NCI-H146 (cell line): Measurements from ENCODE around the gene B4GALT5.
A peak's percentile ranks its signal among the peaks of the same experiment; 100 is the strongest.
"Not testable (repeated sequence)": the region's sequence is repeated elsewhere in the genome, so short reads cannot be mapped to it uniquely, and the experiment has no call there.

ENCODE experiments used
- DNase-seq: peaks from one replicate; lab custom pipeline; 2025; lab: John Stamatoyannopoulos, UW

The B4GALT5 gene

DNA sequence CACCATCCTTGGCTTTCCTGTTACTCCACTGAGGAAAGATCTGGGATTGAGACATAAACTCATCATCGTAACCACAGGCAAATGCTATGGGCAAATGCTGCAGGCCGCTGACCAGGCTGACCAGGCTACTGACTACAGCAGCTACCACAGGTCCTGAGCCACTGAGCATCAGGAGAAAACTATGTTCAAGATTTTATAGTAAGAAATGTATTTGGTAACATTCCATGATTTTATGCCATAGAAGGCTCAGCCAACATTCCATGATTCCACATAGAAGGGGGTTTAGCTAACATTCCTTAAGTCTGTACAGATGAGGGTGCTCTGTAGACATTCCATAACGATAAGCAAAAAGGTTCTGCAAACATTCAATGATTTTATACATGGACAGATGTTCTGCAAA lies 16.1 kb upstream of the B4GALT5 start:
- DNase-seq = no peak

- no peak for DNase-seq
These were observed 14.5 kb upstream of the B4GALT5 start for GRCh38 chr20:49727894-49728885.

DNA sequence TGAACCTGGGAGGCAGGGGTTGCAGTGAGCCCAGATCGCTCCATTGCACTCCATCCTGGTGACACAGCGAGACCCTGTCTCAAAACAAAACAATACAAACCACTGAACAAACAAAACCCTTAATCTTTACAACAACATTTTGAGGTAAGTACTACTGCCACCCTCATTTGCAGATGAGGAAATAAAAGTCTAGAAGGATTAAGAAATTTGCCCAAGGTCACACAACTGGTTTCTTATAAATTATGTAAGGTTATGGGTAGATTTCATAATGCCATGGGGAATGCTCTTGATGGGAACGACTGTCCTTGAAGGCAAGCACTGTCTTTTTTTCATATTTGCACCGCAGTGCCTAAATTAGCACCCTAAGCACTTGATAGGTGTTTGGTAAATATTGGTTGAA lies 13.8 kb upstream of the B4GALT5 start:
- DNase-seq = no peak

- DNase-seq = no peak
These were observed 12.0 kb upstream of the B4GALT5 start for GRCh38 chr20:49725694-49726093.

- not testable (repeated sequence) for DNase-seq
These were observed 11.5 kb upstream of the B4GALT5 start for GRCh38 chr20:49725224-49725606.

DNA sequence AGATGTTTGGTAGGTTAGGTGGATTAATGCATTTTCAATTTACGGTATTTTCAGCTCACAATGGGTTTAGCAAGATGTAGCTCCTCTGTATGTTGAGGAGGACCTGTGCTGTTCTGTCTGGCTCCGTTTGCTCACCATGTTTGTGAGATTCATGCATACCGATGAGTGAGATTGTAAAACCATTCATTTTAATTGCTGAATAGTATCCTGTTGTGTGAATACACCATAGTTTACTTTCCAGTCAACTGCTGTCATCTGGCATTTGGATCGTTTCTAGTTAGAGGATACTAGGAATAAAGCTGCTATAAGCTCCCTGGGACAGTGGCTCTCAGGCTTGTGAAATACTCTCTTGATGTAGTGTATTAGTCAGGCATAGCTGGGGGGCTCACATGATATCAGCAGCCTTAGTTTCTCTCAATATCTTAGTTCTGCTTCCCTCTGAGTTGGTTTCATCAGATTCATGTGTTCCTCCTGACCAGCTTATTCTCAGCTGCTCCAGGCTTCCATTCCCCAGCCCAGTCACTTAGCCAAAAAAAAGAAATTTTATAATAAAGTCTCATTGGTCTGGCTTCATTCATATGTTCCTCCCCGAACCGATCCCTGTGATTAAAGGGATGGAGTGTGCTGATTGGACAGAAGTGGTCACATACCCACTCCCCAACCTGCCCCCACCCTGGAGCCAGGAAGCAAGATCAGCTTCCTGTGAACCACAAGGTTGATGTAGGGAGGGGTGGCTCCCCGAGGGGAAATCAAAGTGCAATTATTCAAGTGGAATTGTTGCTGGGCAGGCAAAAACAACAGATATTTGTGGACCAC lies 10.9 kb upstream of the B4GALT5 start:
- DNase-seq = peak; percentile 42

DNA sequence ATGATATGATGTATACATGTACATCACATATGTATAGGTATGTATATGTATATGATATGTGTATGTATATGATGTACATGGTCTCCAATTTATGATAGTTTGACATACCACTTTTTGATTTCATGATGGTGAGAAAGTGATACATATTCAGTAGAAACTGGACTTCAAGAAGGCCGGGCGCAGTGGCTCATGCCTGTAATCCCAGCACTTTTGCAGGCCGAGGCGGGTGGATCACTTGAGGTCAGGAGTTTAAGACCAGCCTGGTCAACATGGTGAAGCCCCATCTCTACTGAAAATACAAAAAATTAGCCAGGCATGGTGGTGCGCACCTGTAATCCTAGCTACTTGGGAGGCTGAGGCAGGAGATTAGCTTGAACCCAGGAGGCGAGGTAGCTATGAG lies 10.1 kb upstream of the B4GALT5 start:
- not testable (repeated sequence) for DNase-seq

- DNase-seq = not testable (repeated sequence)
These were observed 7.6 kb upstream of the B4GALT5 start for GRCh38 chr20:49721326-49721725.

DNA sequence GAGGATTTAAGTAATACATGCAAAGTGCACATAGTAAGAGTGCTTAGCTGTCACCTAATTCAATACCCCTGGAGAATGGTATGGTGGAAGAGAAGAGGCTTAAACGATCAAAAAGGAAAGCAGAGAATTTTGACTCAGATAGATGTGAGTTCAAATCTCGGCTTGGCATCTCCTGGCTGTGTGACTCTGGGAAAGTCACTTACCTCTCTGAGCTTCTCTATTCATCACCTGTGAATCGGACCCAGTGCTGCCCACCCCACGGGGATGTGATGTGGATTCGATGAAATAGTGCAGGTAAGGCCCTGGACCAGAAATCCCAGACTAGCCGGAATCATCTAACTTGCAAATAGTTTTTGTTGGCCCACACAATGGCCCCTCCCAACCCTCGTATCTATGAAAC lies 1.8 kb upstream of the B4GALT5 start:
- no peak for DNase-seq

DNA sequence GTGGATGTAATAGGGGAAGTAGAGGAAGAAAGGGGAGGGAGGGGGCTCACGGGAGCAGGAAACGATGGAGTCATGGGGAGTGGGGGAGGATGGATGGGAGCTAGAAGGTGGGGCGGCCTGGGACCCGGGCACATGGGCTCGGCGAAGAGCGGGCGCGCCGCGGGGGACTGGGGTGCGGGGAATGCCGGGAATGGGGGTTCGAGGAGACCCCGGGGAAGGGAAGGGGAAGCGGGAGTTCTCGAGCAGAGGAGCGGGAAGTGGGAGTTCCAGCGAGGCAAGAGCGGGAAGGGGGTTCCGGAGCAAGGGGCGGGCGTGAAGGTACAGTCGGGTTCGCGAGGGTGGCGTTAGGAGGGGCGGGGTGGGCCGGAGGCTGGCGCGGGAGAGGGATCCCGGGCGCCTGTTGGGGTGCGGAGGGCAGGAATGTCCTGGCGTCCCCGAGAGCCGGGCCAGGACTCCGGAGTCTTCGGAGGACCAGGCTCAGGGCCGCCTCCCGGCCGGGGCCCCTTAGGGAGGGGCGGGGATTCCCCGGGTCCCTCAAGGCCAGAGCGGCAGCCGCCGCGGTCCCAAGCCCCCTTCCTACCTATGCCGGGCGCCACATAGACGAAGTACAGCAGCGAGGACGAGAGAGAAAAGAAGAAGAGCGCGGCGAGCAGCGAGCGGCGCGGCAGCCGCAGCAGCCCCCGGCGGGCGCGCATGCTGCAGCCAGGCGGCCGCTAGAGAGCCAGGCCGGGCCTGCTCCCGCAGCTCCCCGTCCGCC lies 504 bp downstream of the B4GALT5 start:
- peak; percentile 65 for DNase-seq

GRCh38 chr20:49712646-49712995 lies 1.1 kb downstream of the B4GALT5 start:
- no peak for DNase-seq

GRCh38 chr20:49712118-49712517 lies 1.6 kb downstream of the B4GALT5 start:
- no peak for DNase-seq

- no peak for DNase-seq
These were observed 2.1 kb downstream of the B4GALT5 start for GRCh38 chr20:49711667-49711987.

DNA sequence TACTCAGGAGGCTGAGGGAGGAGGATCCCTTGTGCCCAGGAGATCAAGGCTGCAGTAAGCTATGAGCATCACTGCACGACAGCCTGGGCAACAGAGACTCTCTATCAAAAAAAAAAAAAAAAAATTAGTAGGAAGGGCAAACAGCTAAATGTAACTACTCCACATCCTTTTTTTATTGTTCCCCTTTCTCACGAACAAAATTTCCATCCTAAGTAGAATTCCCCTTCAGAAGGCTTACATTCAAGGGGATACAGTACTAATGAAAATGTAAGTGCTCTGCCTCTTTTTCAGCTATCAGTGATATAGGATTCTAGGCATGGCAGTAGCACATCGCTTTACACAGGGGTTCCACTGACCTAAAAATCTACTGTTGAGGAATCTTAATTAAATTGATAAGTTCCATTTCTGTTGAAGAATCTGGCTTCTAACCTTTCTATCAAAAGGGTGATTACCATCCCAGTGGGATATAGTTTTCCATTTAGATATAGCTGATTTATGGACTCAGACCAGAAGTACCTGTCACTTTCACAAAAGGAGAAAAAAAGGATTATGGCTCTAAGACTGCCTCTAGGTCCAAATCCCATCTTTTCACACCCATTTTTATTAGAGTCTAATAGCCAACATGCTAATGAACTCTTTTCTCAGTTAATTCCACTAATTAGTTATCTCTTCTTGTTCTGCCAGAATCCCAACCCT lies 2.6 kb downstream of the B4GALT5 start:
- DNase-seq = no peak

- DNase-seq = no peak
These were observed 6.6 kb downstream of the B4GALT5 start for GRCh38 chr20:49707118-49707517.

DNA sequence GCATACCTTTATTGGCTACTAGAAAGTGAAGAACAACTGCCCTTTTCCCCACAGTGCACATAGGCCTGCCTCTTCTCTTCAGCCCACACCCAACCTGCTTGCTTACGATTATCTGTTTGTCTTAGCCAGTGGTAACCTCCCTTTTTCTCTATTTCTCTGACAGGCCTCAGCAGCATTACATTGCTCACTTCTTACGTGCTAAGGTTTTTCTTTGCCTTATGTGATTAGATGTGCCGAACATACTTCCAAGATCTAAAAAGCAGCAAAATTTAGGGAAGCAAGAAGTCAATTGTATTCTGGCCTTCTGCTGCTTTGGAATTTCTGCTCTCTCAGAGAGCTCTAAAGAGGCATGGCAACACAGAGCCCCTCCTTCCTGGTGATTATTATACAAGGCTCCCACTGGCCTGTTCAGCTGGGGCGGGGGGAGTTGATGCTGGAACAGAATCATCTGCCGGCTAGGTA lies 7.0 kb downstream of the B4GALT5 start:
- DNase-seq = no peak

DNA sequence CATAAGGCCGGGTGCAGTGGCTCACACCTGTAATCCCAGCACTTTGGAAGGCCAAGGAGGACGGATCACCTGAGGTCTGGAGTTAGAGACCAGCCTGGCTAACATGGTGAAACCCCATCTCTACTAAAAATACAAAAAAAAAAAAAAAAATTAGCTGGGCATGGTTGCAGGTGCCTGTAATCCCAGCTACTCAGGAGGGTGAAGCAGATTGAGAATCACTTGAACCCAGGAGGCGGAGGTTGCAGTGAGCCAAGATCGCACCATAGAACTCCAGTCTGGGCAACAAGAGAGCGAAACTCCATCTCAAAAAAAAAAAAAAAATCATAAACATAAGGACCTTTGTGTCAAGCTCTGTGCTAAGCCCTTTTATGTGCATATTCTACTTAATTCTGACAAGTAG lies 7.8 kb downstream of the B4GALT5 start:
- DNase-seq = not testable (repeated sequence)

GRCh38 chr20:49705358-49705757 lies 8.3 kb downstream of the B4GALT5 start:
- no peak for DNase-seq

DNA sequence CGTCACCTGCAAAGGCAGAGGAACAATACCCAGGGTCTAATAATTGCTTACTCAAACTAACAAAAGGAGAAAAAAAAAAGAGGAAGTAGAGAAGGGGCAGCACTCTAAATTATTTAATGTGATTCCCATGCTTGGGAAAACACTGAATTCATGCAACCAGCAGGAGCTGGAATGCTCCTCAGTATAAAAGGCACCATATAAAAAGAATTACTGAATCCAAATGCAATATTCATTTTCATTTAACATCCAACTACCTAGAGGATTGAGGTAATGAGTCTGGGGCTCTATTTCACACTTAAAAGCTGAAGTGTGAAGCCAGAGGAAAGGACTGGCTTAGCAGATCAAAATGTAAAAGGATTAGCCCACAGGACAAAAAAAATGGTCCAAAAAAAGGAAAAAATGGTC lies 8.7 kb downstream of the B4GALT5 start:
- peak; percentile 84 for DNase-seq

GRCh38 chr20:49701916-49702315 lies 11.8 kb downstream of the B4GALT5 start:
- no peak for DNase-seq

- peak; percentile 15 for DNase-seq
These were observed 12.4 kb downstream of the B4GALT5 start for GRCh38 chr20:49701241-49701790.
